GM06990 (cell line): ENCODE data around the gene CHST2.

Experiments used
- DNase-seq: peaks from one replicate; pipeline ENCODE4 v3.0.0-alpha.2; 2011; ENCODE audit not compliant: insufficient read length; ENCODE audit errors: extremely low read depth
- H3K27me3 ChIP-seq: replicated peaks from 2 replicates; pipeline ENCODE4 v1.6.0; 2011; ENCODE audit warnings: low read length; ENCODE audit not compliant: control insufficient read depth, insufficient read depth
- H3K36me3 ChIP-seq: 2 replicates; pipeline ENCODE4 v1.5.1; 2011; ENCODE audit warnings: low read length; ENCODE audit not compliant: control insufficient read depth, insufficient read depth
- H3K4me3 ChIP-seq: replicated peaks from 2 replicates; pipeline ENCODE4 v1.5.1; 2011; ENCODE audit warnings: low read depth, mild to moderate bottlenecking, control low read depth, low read length
- CTCF ChIP-seq: IDR thresholded peaks from 2 replicates; pipeline ENCODE4 v1.5.1; 2011; ENCODE audit warnings: low read length, control low read depth, mild to moderate bottlenecking, inconsistent platforms; ENCODE audit not compliant: insufficient read depth, poor library complexity, severe bottlenecking

Gene CHST2

GRCh38 chr3:143173242-143173641 lies 53.7 kb downstream of the CHST2 start:
- H3K36me3 ChIP-seq = no peaks in the 10 kb centered on the region

More at GRCh38 chr3:143173242-143173641, 53.7 kb downstream of the CHST2 start:
- DNase-seq = no peak
- H3K4me3 ChIP-seq = no peak overlapping the region
- H3K27me3 ChIP-seq = no peaks in the 10 kb centered on the region
- TF ChIP-seq CTCF = no peak
